Skin epidermis (tissue), 12 donors: ENCODE data around the gene EIF5.

Experiments used
- H3K27ac ChIP-seq, 21 experiments: fragments of 200-600 bp; sonication (generic) in 11 of 21; one replicate each; pipeline ENCODE4 v1.5.0; 2020; ENCODE audit warnings: mild to moderate bottlenecking in 3 of 21, inconsistent platforms in 2 of 21, moderate library complexity in 2 of 21
- H3K4me3 ChIP-seq, 7 experiments: fragments of 200-600 bp; sonication (generic) in 2 of 7; one replicate each; pipeline ENCODE4 v1.5.0; 2020; ENCODE audit warnings: inconsistent platforms in 2 of 7, mild to moderate bottlenecking in 2 of 7, moderate library complexity in 1 of 7

EIF5 gene

DNA sequence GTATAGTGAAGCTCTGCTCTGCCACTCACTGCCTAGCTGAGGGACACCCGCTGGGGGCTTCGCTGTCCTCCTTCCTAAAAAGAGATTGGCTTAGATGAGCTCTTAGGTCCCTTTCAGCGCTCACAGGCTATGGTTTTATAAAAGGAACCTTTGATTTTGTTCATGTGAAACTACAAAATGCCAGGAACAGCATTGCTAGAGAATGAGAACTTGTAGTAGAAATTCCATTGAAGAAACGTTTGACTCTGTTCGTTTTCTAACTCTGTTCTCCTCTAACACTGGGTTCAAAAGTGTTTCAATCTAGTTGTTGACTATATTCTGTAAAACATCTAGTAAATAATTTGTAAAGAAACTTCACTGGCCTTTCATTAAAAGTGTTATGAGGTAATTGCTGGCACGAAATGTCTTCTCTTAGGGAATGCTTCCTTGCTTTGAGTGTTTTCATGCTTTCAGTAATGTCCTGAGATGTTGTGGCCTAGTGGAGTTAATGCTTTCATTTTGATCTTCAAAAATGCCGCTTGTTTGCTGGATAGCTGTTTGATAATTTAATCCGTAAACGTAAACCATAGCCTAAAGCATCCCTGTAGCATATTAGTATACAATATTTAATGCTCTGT is 52.8 kb downstream of the EIF5 start:
- peak overlapping the region; percentile 79 to 99 (median 88) for H3K4me3 ChIP-seq
- peak overlapping the region in 16 of 21 experiments; percentile 90 to 100 (median 98) for H3K27ac ChIP-seq

DNA sequence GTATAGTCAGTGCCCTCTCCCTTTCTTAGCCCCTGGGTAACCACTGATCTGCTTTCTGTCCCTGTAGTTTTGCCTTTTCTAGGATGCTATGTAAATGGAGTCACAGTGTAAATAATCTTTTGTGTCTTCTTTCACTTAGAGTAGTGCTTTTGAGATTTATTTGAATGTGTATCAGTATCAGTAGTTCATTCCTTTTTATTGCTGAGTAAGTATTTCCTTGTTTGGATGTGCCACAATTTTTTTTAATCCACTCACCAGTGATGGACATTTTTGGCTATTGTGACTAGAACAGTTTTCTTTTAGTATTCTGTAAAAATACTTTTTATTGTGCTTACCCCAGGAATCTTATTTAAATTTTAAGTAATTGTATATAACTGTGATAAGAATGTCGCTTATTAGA is 54.6 kb downstream of the EIF5 start:
- Histone ChIP-seq H3K27ac (peak overlapping the region in 1 of 21 experiments; percentile 3), H3K4me3 (no peak overlapping the region)

GRCh38 chr14:103390605-103391004 is 56.6 kb downstream of the EIF5 start:
- H3K27ac ChIP-seq: no peak overlapping the region

DNA sequence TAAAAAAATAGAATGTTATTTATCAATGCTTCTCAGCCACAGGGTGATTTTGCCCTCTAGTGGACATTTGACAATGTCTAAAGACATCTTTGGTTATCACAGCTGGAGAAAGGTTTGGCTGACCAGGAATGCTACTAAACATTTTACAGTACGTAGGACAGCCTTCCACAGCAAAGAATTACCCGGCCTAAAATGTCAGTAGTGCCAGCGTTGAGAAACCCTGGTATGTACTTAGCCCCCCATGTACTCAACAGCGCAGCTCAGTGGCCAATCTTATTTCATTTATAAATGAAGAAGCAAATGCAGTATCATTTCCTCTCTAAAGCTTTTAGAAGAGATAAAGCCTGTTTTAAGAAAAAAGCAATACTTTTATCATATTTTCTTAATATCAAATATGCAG is 57.0 kb downstream of the EIF5 start:
- Histone ChIP-seq H3K27ac (no peak overlapping the region), H3K4me3 (no peak overlapping the region)

More at GRCh38 chr14:103390605-103391004, 56.6 kb downstream of the EIF5 start:
- no peak overlapping the region for H3K4me3 ChIP-seq

DNA sequence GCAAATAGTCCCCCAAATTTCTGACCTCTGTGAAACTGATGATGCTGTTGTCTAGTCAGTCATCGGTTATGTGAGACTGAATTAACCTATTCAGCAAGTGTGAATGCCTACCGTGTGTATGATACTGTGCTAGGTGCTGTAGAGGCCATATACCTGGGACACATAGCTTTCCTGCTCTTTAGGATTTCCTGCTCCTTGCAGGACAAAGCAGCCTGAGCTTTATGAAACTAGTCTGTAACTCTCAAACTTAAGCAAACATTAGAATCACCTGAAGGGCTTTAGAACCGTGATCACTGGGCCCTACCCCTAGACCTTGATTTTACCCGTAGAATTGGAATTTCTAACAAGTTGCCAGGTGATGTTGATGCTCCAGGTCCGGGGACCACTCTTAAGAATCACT is 58.1 kb downstream of the EIF5 start:
- Histone ChIP-seq H3K4me3 (no peak overlapping the region), H3K27ac (no peak overlapping the region)

DNA sequence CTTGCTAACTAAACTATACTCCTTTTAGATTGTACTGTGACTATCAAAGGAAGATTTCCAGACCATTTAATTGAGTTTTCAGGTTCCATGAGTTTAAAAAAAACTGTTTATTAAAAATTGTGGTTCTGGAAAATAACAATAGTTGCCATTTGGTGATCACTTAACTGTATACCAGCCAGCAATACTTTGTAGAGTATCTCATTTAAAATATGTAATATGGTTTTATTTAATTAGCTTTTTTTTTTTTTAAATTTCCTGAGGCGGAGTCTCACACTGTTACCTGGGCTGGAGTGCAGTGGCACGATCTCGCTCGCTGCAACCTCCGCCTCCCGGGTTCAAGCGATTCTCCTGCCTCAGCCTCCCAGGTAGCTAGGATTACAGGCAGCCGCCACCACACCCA is 58.5 kb downstream of the EIF5 start:
- H3K27ac ChIP-seq: no peak overlapping the region
- H3K4me3 ChIP-seq: no peak overlapping the region

DNA sequence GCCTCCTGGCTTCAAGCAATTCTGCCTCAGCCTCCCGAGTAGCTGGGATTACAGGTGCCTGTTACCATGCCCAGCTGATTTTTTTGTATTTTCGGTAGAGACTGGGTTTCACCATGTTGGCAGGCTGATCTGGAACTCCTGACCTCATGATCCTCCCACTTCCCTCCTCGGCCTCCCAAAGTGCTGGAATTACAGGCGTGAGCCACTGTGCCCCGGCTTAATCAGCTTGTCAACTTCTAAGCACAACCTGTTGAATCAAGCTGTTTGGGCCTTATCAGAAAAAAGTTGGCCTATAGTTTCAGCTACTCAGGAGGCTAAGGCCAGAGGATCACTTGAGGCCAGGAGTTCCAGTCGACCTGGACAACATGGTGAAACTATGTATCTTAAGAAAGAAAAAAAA is 59.0 kb downstream of the EIF5 start:
- Histone ChIP-seq H3K4me3 (no peak overlapping the region), H3K27ac (peak overlapping the region in 1 of 21 experiments; percentile 16)

DNA sequence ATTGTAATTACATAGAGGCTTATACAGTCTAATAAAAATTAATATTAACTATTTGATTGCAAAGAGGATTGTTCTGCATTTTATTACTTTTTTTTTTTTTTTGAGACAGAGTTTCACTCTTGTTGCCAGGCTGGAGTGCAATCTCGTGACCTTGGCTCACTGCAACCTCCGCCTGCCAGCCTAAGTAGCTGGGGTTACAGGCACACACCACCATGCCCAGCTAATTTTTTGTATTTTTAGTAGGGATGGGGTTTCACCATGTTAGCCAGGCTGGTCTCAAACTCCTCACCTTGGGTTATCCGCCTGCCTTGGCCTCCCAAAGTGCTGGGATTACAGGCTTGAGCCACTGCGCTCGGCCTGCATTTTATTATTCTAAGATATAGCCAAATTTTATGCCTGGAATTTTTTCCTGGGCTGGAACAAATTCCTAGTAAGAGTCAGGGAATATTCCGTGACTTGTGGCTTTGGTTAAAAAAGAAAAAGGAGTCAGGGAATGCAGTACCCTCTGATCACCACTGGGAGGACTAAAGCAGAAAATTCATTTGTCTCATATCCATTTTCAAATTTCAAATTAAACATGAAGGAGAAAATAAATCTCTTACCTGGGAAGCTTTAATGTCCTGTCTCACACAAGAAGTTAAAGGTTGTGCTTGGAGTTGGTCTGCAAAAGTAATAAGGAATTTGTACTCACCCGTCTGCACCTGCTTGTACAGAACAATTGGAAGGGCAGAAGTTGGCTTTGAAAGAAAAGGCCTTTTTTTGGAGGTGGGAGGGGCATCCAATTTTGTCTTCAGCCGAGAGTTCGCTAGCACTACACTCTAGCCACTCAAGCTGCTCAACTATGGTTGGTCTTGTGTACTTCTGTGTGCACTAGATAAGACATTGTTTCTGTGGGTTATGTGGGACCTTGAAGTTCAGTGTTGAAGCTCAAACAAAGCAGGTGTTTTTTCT is 59.9 kb downstream of the EIF5 start:
- H3K4me3 ChIP-seq: no peak overlapping the region
- H3K27ac ChIP-seq: peak overlapping the region in 2 of 21 experiments; percentile 26 to 38
